ENCODE results near the gene AP3M1.

AP3M1 gene

GRCh38 chr10:74084955-74085354, 65.7 kb downstream of the AP3M1 start:
- no peak for TF ChIP-seq CTCF (IDR thresholded peaks at IDR 0.05; ENCODE audit: low read depth, low read length)
- peaks cover 3% of the 10 kb centered on the region; the same call in 1 of the 2 replicates for H3K36me3 ChIP-seq
- H3K4me3 ChIP-seq (ENCODE audit: low read depth, low read length) = no peak overlapping the region
- no peak for DNase-seq
- no peaks in the 10 kb centered on the region for H3K9me3 ChIP-seq
- peaks cover 7% of the 10 kb centered on the region; the same call in 1 of the 2 replicates for H3K4me1 ChIP-seq
- H3K27me3 ChIP-seq = no peaks in the 10 kb centered on the region

GRCh38 chr10:74083304-74083703, 67.3 kb downstream of the AP3M1 start:
- TF ChIP-seq CTCF (IDR thresholded peaks at IDR 0.05; ENCODE audit: low read depth, low read length) = no peak
- Histone ChIP-seq H3K4me1 (peaks cover 7% of the 10 kb centered on the region; the same call in 1 of the 2 replicates), H3K9me3 (no peaks in the 10 kb centered on the region), H3K4me3 (ENCODE audit: low read depth, low read length) (no peak overlapping the region), H3K27me3 (no peaks in the 10 kb centered on the region), H3K36me3 (peaks cover 3% of the 10 kb centered on the region; the same call in 1 of the 2 replicates)
- DNase-seq = no peak

DNA sequence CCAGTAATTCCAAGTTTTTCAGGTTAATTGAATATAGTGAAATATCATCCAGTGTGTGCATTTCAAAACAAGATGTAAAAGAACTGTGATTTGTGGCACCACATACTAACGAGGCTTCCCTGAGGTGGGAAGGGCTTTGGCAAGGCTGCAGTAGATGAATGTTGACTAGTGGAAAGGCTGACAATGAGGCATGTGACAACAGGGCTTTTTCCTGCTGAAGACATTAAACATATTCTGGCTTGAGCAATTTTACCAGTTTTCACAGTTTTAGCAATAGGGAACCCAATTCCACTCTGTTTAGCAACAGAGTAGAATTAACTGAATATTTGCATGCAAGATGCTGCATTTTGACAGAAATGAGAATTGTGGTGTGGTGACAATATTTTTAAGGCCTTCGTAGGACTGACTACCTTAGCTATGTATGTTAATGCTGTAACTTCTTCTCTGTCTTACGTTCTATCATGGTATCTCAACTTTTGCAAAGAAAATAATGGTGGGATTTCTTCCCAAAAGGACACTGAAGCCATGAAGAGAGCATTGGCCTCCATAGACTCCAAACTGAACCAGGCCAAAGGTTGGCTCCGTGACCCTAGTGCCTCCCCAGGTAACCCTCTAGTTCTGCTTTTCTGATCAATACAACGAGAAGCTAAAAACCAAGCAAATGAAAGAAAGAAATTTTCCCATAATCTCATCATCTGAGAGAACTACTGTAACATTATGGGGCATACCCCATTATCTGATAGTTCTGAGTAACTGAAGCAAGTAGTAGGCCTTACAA, 68.5 kb downstream of the AP3M1 start:
- no peak for DNase-seq
- Histone ChIP-seq H3K36me3 (peaks cover 3% of the 10 kb centered on the region; the same call in 1 of the 2 replicates), H3K4me1 (peaks cover 7% of the 10 kb centered on the region; the same call in 1 of the 2 replicates), H3K4me3 (ENCODE audit: low read depth, low read length) (no peak overlapping the region), H3K27me3 (no peaks in the 10 kb centered on the region), H3K9me3 (no peaks in the 10 kb centered on the region)
- no peak for TF ChIP-seq CTCF (IDR thresholded peaks at IDR 0.05; ENCODE audit: low read depth, low read length)

GRCh38 chr10:74081192-74081803, 69.3 kb downstream of the AP3M1 start:
- peaks cover 3% of the 10 kb centered on the region; the same call in 1 of the 2 replicates for H3K36me3 ChIP-seq
- TF ChIP-seq CTCF (IDR thresholded peaks at IDR 0.05; ENCODE audit: low read depth, low read length) = peak; percentile 86
- no peak overlapping the region for H3K4me3 ChIP-seq (ENCODE audit: low read depth, low read length)
- H3K4me1 ChIP-seq = peaks cover 7% of the 10 kb centered on the region; the same call in 1 of the 2 replicates
- DNase-seq = peak; percentile 40
- H3K9me3 ChIP-seq = no peaks in the 10 kb centered on the region
- no peaks in the 10 kb centered on the region for H3K27me3 ChIP-seq

GRCh38 chr10:74079936-74080590, 70.6 kb downstream of the AP3M1 start:
- no peak for DNase-seq
- Histone ChIP-seq H3K4me3 (ENCODE audit: low read depth, low read length) (no peak overlapping the region), H3K27me3 (no peaks in the 10 kb centered on the region), H3K36me3 (peaks cover 3% of the 10 kb centered on the region; the same call in 1 of the 2 replicates), H3K4me1 (peaks cover 7% of the 10 kb centered on the region; the same call in 1 of the 2 replicates), H3K9me3 (no peaks in the 10 kb centered on the region)
- no peak for TF ChIP-seq CTCF (IDR thresholded peaks at IDR 0.05; ENCODE audit: low read depth, low read length)
